HG02870 (cell line): Measurements from ENCODE around the gene CBR3.

Source experiments
- ATAC-seq: cut with Tn5 transposase; IDR thresholded peaks from one replicate; pipeline ENCODE4 v1.9.1; 2021; ENCODE audit warnings: mild to moderate bottlenecking, moderate library complexity; ENCODE audit not compliant: unreplicated experiment

The CBR3 gene

DNA sequence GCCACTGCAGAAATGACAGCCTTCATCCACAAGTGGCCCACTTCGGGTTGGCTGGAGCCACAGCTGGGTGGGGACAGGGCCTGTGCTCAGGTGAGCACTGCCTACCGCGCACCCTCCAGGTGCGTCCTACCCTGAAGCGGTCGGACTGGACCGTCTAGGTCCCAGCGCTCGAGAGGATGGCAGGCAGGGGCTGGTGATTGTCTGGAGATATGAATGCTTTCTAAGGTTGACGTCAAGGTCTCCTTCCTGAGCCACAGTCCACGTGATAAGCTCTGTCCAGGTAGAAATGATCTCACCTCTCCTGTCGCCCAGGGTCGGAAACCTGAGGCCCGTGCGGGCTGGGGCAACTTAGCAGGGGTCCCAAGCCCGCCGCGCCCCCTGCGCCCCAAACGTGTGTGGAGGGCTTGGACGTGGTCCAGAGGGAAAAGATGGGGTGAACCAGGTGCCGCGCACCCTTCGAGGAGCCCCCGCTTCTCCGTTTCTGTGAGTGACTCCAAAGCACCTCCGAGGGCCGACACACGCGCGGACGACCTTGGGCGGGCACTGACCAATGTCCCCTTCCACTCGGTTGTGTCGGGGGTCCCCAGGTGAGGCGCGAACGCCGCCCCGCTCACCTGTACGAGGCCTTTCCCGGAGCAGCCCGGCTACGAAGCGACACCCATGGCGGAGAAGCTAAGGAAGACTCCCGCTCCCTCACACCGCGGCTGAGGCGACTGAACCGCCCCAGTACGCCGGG, 20.9 kb downstream of the CBR3 start:
- peak; percentile 0 for ATAC-seq

DNA sequence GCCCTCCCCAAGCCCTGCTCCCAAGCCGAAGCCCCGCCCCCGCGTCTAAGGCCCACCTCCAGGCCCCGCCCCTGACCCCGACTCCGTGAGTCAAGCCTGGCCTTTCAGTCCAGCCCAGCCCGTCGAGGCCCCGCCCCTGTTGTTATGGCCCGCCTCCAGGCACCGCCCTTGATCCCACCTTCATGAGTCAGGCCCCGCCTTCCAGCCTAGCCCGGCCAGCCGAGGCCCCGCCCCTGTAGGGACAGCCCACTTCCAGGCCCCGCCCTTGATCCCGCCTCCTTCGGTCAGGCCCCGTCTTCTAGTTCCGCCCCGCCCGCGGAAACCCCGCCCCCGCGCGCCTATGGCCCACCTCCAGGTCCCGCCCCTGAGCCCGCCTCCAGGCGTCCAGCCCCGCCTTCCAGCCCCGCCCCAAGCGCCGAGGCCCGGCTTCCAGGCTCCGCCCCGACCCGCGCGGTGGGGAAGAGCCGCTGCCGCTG, 21.5 kb downstream of the CBR3 start:
- ATAC-seq: peak; percentile 81

DNA sequence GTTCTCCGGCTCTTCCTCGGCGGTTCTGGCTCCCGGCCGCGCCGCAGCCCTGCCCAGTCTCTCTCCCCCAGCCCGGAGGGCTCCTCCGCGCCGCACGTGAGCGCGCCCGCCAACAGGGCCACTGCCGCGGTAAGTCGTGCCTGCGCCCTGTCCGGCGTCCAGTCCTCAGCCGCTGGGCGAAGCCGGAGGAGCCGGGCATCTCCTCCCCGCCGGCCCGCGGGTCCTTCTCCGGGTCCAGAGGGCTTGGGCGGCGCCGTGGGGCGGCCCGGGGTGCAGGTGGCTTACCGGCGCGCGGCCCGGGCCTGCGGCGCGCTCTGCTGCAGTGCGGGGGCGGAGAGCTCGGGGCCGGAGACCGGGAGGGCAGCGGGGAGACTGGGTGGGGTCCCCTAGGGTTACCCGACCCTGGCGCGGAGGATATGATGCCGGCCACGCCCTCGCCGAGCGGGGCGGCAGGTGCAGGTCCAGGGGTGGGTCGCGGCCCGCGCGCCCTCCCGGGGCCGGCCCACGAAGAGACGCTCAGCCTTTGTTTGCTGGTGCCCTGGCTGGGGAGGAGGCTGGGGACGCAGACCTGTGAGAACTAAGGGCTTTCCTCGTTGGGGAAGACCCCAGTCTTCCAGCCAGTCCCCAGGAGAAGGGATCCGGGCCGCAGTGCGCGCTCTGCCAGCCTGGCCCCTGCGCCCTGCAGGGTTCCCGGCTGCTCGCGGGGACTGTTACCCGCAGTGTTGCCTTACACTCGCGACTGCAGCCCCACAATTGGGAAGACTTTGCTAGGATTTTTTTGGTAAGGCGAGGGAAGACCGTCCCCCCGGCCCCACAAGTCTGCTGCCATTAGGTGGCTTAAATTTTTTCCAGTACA, 22.2 kb downstream of the CBR3 start, which contains the start of gene DOP1B:
DOP1B (plus strand) TSS at position 10 of the 856 bp plus-strand sequence. CDS start 7,910 bp downstream, outside the sequence.
- peak; percentile 22 for ATAC-seq

DNA sequence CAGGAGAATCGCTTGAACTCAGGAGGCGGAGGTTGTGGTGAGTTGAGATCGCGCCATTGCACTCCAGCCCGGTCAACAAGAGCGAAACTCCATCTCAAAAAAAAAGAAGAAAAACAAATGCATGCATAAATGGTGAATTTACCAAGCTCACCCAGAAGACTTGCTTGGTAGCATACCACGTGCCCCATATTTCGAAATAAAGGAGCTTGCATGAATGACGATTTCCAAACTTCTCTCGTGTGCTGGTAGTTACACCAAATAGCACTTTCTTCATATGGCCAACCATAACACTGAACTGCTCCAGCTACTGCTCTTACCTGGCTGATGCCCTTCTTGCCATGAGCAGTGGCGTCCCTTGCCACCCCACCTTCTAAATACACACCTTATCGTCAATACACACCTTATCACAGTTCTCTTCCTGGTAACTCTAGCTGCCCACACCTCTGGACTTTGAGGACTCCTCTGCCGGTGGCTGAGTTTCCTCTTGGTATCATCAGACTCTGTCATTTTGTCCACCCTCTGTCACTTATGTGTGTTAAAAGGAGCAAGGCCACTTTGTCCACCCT, 24.6 kb downstream of the CBR3 start:
- ATAC-seq: no peak

DNA sequence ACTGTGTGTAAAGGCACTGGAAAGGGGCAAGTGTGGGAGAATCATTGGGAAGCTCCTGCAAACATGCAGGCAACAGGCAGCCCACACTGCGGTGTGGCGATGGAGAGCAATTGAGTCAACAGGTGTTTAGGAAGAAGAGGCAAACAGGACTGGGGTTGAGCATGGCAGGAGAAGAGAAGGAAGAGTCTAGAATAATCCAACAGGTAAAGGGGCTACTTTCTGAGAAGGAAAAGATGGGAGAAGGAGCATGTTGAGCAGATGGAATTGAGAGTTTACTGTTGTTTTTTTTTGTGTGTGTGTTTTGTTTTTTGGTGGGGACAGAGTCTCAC, 25.9 kb downstream of the CBR3 start:
- ATAC-seq: no peak

DNA sequence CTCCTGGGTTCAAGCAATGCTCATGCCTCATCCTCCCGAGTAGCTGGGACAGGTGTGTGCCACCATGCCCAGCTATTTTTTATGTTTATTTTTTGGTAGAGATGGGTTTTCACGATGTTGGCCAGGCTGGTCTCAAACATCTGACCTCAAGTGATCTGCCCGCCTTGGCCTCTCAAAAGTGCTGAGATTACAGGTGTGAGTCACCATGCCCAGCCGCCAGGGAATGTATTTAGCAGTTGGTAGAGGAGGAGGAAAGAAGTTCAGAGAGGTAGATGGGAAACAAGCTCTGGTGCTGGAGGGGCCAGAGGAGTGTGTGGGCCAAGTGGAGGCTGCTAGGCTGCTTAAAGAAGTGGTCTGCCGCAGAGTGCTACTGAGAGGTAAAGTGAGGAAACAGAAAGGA, 27.8 kb downstream of the CBR3 start:
- no peak for ATAC-seq

DNA sequence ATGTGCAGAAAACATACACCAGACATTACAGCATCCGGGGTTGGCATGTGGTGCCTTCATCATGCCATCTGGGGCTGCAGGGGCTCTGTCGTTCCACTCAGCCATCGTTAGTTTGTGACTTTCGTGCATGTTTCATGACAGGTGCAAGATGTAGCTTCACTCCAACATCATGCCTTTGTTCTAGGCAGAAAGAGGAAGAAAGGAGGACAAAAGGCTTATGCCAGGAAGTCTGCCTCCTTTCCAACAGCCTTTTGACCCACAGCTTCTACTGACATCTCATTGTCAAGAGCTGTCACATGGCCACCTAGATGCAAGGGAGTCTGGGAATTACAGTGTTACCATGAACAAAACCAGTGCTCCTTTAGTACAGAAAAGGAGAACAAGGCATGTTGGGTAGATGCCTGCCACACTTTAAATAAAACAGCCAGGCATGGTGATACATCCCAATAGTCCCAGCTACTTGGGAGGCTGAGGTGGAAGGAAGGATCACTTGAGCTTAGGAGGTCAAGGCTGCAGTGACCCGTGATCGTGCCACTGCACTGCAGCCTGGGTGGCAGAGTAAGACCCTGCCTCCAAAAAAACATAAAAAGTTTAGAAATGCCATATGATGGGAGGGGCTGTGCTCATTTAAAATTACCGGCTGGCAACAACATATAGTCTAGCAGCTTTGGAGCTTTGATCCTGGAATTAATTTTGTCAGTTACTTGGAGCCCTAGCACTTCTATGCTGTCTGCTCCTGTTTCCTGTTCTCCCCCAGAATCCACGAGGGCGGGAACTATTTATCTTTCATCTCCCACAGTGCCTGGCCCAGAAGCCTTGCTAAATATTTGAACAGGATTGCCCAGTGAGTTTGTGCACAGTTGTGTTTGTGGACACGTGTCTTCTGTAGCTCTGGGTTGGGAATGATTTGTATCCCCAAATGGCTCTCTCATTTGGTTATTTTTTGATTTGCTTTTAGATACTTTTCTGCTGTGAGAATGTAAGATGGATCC, 29.2 kb downstream of the CBR3 start:
- no peak for ATAC-seq

DNA sequence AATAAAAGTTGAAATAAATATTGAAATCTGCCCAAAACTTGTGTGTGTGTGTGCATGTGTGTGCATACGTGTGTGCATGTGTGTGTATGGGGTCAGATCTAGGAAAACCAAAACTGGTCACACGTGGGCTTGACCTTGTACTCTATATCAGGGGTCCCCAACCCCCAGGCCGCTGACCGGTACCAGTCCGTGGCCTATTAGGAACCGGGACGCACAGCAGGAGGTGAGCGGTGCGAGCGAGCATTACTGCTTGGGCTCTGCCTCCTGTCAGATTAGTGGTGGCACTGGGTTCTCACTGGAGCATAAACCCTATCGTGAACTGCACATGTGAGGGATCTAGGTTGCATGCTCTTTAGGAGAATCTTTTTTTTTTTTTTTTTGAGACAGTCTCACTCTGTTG, 30.5 kb downstream of the CBR3 start:
- ATAC-seq: no peak

DNA sequence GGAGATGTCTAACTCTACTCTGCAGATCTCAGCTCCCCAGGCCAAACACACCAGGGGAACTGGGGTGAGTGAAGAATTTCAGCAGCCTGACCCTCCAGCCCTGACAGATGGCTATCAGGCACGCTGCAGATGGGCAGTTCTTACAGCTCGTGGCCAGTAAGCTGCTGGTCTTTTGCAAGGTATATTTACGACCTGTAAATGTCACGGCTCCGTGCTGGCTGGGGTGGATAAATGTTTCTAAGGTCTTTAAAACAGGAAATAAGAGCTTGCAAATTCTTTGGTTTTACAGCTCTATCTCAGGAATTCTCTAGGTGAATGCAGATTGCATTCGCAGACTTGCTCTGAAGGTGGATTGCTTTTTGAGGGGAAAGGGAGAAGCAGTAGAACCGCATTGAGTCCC, 31.8 kb downstream of the CBR3 start:
- ATAC-seq: no peak

DNA sequence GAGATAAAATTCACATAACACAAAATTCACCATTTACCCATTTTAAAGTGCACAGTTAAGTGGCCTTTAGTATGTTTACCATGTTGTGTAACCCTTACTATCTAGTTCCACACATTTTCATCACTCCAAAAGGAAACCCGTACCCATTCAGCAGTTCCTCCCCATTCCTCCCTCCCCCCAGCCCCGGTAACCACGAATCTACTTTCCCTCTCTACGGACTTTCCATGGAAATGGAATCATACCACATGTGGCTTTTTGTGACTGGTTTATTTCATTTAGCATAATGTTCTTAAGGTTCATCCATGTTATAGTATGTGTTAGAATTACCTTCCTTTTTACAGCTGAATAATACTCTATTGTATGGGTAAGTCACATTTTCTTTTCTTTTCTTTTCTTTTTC, 32.7 kb downstream of the CBR3 start:
- no peak for ATAC-seq

DNA sequence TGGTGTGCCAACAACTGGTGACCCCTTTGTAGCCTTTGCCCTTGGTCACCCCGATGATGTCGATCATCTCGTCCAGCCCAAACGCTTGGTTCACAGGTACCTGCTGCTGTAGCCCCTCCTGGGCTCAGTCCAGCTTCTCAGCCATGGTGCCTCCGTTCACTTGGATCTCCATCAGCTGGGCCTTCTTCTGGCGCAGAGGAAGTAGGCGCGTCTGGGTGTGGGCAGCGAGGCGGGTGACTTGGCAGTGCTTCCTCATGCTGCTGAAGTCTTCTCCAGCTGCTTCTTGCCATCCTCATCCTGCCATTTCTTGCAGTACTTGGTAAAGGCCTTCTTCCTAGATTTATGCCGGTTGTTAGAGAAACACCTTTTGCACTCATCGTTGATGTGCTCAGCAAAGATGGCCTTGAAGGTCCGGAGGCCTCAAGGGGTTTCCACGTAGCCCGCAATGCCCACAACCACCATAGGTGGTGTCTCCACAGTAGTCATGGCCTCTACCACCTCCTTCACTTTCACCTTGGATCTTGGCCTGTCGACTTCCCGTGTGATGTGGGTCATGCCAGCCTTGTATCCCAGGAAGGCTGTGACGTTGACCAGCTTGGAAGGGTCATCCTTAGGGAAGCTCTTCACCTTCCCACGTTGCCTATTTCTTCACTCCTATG, 34.7 kb downstream of the CBR3 start:
- ATAC-seq: no peak

DNA sequence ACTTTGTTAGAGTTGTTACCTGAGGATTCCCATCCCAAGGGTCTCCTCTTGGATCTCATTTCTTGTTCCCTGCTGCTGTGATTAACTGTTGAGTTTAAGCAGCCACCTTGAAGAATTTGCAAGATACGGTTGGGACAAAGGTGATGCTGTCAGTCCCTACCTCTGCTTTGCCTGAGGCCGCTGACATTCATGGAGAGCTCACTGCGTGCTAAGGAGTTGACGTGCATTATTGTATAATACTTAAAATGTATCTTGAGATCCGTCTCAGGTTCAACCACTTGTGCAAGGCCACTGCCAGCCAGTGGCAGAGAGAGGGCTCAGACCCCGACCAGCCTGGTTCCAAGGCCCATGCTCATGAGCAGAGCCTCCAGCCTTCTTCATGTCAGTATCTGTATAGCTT, 35.9 kb downstream of the CBR3 start:
- no peak for ATAC-seq

DNA sequence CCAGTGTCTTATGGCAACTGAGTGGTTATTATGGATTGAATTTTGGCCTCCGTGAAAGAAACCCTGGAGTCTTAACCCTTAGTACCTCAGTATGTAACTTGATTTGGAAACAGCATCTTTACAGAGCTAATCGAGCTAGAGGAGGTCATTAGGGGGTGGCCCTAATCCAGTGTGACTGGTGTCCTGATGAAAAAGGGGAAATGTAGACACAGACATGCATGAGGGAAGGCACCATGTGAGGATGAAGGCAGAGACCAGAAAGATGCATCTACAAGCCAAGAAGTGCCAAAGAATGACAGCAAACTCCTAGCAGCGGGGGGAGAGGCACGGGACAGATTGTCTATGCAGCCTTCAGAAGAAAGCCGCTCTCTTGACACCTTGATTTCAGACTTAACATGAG, 36.5 kb downstream of the CBR3 start:
- ATAC-seq: no peak

DNA sequence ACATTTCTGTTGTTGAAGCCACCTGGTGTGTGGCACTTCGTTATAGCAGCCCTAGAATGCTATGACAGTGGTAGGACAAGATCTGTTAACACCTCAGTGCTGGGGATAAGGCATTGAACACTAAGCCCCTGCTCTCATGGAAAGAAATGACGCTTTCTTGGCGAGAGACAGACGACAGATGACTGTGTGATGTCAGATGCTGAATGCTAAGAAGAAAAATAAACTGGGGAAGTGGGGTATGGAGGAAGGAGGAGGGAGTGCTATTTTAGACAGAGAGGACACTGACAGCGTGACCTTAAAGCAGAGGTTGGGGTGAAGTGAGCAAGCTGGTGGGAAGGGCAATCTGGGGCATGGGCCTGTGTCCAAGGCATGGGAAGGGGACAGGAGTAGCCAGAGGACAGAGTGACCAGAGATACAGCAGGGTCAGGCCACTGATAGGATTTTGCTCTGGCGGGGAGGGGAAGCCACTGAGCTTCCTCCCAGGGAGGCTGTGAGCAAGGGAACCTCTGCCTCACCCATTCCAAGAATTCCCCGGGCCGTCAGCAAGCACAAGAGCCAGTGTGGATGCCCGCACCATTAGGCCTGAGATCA, 37.0 kb downstream of the CBR3 start:
- ATAC-seq: no peak

DNA sequence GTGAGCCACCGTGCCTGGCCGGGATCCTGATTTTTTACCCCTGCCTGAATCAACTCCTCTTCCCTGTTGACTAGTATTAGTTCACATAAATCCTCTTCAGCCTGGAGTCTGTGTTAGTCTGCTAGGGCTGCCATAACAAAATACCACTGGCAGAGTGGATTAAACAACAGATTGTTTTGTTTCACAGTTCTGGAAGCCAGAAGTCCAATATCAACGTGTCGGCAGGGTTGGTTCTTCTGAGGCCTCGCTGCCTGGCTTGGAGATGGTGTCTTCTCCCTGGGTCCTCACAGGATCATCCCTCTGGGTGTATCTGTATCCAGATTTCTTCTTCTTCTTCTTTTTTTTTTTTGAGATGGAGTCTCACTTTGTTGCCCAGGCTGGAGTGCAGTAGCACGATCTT, 39.9 kb downstream of the CBR3 start:
- no peak for ATAC-seq

DNA sequence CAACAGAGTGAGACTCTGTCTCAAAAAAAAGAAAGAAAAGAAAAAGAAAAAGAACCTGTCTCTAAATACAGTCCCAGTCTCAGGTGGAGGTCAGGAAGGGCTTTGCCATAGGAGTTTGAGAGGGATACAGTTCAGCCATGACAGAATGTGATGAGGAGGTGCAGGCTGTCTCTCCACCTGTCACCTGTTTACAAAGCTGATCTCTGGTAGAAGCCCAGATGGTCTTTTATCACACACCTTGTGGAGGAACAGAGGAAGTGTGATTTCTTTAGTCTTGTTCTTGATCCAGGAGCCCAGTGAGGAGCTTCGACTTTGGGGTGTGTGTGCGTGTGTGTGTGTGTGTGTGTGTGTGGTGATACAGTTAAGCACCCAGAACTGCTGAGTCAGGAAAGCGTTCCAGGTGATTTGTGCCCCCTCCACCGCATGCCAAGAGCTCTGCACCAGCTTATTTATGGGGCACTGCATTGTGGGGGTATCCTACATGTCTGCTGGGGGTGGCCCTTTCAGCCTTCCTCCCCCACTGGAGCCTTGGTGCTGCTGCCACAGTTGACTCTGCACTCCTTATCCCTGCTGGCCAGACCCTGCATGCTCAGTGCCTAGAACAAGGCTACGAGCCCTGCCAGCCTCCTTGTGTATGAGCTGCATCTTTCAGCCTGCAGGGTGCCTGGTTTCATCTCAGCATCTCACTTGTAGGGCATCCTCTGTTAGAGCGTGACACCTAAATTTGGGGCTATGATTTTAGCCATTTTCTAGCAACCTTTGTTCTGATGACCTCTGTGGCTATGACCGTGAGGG, 41.1 kb downstream of the CBR3 start:
- ATAC-seq: no peak

DNA sequence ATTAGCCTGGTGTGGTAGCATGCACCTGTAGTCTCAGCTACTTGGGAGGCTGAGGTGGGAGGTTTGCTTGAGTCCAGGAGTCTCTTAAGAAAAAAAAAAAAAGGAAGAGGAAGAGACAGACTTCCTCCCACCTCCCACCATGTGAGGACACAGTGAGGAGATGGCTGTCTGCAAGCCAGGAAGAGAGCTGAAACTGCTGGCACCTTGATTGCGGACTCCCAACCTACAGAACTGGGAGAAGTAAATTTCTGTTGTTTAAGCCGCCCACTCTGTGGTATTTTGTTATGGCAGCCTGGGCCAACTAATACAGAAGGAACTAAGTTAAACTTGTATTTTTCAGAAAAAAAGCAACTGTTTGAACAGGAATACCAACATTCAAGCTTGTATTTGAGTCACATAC, 43.5 kb downstream of the CBR3 start:
- no peak for ATAC-seq

DNA sequence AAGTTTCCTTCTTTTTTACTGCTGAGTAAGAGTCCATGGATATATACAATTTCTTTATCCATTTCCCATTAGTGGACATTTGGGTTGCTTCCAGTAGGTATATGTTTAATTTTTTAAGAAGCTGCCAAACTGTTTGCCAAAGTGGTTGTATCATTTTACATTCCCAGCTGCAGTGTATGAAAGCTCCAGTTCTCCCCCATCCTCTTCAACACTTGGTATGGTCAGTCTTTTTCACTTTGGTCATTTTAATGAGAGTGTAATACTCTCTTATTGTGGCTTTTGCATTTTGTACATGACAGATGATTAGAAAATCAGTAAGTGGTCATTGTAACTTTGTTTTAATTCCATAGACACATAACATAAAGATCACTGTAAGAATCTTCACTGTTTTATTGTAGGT, 44.3 kb downstream of the CBR3 start:
- no peak for ATAC-seq

DNA sequence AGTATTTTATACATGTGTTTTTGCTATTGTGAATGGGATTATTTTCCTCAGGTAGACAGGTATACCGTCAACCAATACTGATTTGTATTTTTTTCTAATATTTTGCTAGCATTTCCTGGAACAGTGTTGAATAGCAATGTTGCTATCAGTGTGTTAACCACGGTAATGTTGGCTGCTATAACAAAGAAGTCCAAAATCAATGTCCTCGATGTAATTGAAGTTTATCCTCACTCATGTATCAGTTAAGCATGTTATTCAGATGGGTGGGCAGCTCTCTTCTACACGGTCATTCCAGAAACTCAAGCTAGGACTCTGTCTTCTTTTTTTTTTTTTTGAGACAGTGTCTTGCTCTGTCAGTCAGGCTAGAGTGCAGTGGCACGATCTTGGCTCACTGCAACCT, 46.1 kb downstream of the CBR3 start:
- no peak for ATAC-seq
